ENCODE results near the gene TRPC3.
"Not testable (repeated sequence)": the region's sequence is repeated elsewhere in the genome, so short reads cannot be mapped to it uniquely, and the experiment has no call there.

The TRPC3 gene

GRCh38 chr4:121943941-121944340 lies 7.9 kb downstream of the TRPC3 start:
- Histone ChIP-seq H3K9me3 (replicated peaks; ENCODE audit: low read length) (no peaks in the 10 kb centered on the region), H3K4me3 (ENCODE audit: low read length) (no peak overlapping the region), H3K36me3 (ENCODE audit: insufficient read depth, low read length) (no peaks in the 10 kb centered on the region), H3K4me2 (ENCODE audit: low read length) (no peak overlapping the region), H3K4me1 (ENCODE audit: control insufficient read depth, insufficient read depth, low read length) (no peaks in the 10 kb centered on the region), H3K27me3 (ENCODE audit: control insufficient read depth, insufficient read depth, low read length) (no peaks in the 10 kb centered on the region), H3K9ac (ENCODE audit: low read depth, low read length) (no peak overlapping the region)

GRCh38 chr4:121939690-121940089 lies 12.2 kb downstream of the TRPC3 start:
- H3K4me2 ChIP-seq (ENCODE audit: low read length) = no peak overlapping the region
- H3K9me3 ChIP-seq (replicated peaks; ENCODE audit: low read length) = no peaks in the 10 kb centered on the region
- H3K9ac ChIP-seq (ENCODE audit: low read depth, low read length) = no peak overlapping the region

GRCh38 chr4:121938282-121939092 lies 13.4 kb downstream of the TRPC3 start:
- H3K4me3 ChIP-seq (ENCODE audit: low read length) = no peak overlapping the region
- no peak overlapping the region for H3K4me2 ChIP-seq (ENCODE audit: low read length)
- no peaks in the 10 kb centered on the region for H3K27me3 ChIP-seq (ENCODE audit: control insufficient read depth, insufficient read depth, low read length)
- H3K9ac ChIP-seq (ENCODE audit: low read depth, low read length) = no peak overlapping the region
- no peaks in the 10 kb centered on the region for H3K9me3 ChIP-seq (replicated peaks; ENCODE audit: low read length)
- no peaks in the 10 kb centered on the region for H3K36me3 ChIP-seq (ENCODE audit: insufficient read depth, low read length)
- peaks cover 5% of the 10 kb centered on the region for H3K4me1 ChIP-seq (ENCODE audit: control insufficient read depth, insufficient read depth, low read length)

More at GRCh38 chr4:121939690-121940089, 12.2 kb downstream of the TRPC3 start:
- Histone ChIP-seq H3K4me3 (ENCODE audit: low read length) (no peak overlapping the region), H3K27me3 (ENCODE audit: control insufficient read depth, insufficient read depth, low read length) (no peaks in the 10 kb centered on the region), H3K4me1 (ENCODE audit: control insufficient read depth, insufficient read depth, low read length) (peaks cover 5% of the 10 kb centered on the region), H3K36me3 (ENCODE audit: insufficient read depth, low read length) (no peaks in the 10 kb centered on the region)

GRCh38 chr4:121936101-121936500 lies 15.8 kb downstream of the TRPC3 start:
- peaks cover 5% of the 10 kb centered on the region for H3K4me1 ChIP-seq (ENCODE audit: control insufficient read depth, insufficient read depth, low read length)
- H3K4me2 ChIP-seq (ENCODE audit: low read length) = no peak overlapping the region
- no peak overlapping the region for H3K4me3 ChIP-seq (ENCODE audit: low read length)
- no peaks in the 10 kb centered on the region for H3K36me3 ChIP-seq (ENCODE audit: insufficient read depth, low read length)
- H3K27me3 ChIP-seq (ENCODE audit: control insufficient read depth, insufficient read depth, low read length) = no peaks in the 10 kb centered on the region
- H3K9ac ChIP-seq (ENCODE audit: low read depth, low read length) = no peak overlapping the region
- H3K9me3 ChIP-seq (replicated peaks; ENCODE audit: low read length) = no peaks in the 10 kb centered on the region

- no peak overlapping the region for H3K9ac ChIP-seq (ENCODE audit: low read depth, low read length)
- H3K27me3 ChIP-seq (ENCODE audit: control insufficient read depth, insufficient read depth, low read length) = no peaks in the 10 kb centered on the region
- no peaks in the 10 kb centered on the region for H3K36me3 ChIP-seq (ENCODE audit: insufficient read depth, low read length)
Measured at GRCh38 chr4:121934635-121935034, 17.2 kb downstream of the TRPC3 start.

GRCh38 chr4:121932212-121932974 lies 19.5 kb downstream of the TRPC3 start:
- Histone ChIP-seq H3K9me3 (replicated peaks; ENCODE audit: low read length) (no peaks in the 10 kb centered on the region), H3K9ac (ENCODE audit: low read depth, low read length) (no peak overlapping the region), H3K4me1 (ENCODE audit: control insufficient read depth, insufficient read depth, low read length) (no peaks in the 10 kb centered on the region), H3K4me3 (ENCODE audit: low read length) (no peak overlapping the region), H3K36me3 (ENCODE audit: insufficient read depth, low read length) (no peaks in the 10 kb centered on the region), H3K4me2 (ENCODE audit: low read length) (no peak overlapping the region), H3K27me3 (ENCODE audit: control insufficient read depth, insufficient read depth, low read length) (no peaks in the 10 kb centered on the region)

More at GRCh38 chr4:121934635-121935034, 17.2 kb downstream of the TRPC3 start:
- Histone ChIP-seq H3K9me3 (replicated peaks; ENCODE audit: low read length) (no peaks in the 10 kb centered on the region), H3K4me3 (ENCODE audit: low read length) (no peak overlapping the region), H3K4me1 (ENCODE audit: control insufficient read depth, insufficient read depth, low read length) (peaks cover 5% of the 10 kb centered on the region), H3K4me2 (ENCODE audit: low read length) (no peak overlapping the region)

- H3K4me3 ChIP-seq (ENCODE audit: low read length) = no peak overlapping the region
- peaks cover 3% of the 10 kb centered on the region for H3K4me1 ChIP-seq (ENCODE audit: control insufficient read depth, insufficient read depth, low read length)
- no peaks in the 10 kb centered on the region for H3K27me3 ChIP-seq (ENCODE audit: control insufficient read depth, insufficient read depth, low read length)
- H3K9ac ChIP-seq (ENCODE audit: low read depth, low read length) = no peak overlapping the region
- no peaks in the 10 kb centered on the region for H3K36me3 ChIP-seq (ENCODE audit: insufficient read depth, low read length)
- H3K9me3 ChIP-seq (replicated peaks; ENCODE audit: low read length) = no peaks in the 10 kb centered on the region
- H3K4me2 ChIP-seq (ENCODE audit: low read length) = no peak overlapping the region
Measured at GRCh38 chr4:121930304-121930703, 21.6 kb downstream of the TRPC3 start.

- H3K4me3 ChIP-seq (ENCODE audit: low read length) = no peak overlapping the region
- peaks cover 3% of the 10 kb centered on the region for H3K4me1 ChIP-seq (ENCODE audit: control insufficient read depth, insufficient read depth, low read length)
- H3K36me3 ChIP-seq (ENCODE audit: insufficient read depth, low read length) = no peaks in the 10 kb centered on the region
Measured at GRCh38 chr4:121927948-121928347, 23.9 kb downstream of the TRPC3 start.

GRCh38 chr4:121926490-121926889 lies 25.4 kb downstream of the TRPC3 start:
- H3K9ac ChIP-seq (ENCODE audit: low read depth, low read length); H3K27me3 ChIP-seq (ENCODE audit: control insufficient read depth, insufficient read depth, low read length); H3K4me1 ChIP-seq (ENCODE audit: control insufficient read depth, insufficient read depth, low read length); H3K9me3 ChIP-seq (replicated peaks; ENCODE audit: low read length); H3K36me3 ChIP-seq (ENCODE audit: insufficient read depth, low read length); H3K4me3 ChIP-seq (ENCODE audit: low read length); H3K4me2 ChIP-seq (ENCODE audit: low read length): not testable (repeated sequence)

More at GRCh38 chr4:121927948-121928347, 23.9 kb downstream of the TRPC3 start:
- no peak overlapping the region for H3K4me2 ChIP-seq (ENCODE audit: low read length)
- H3K9ac ChIP-seq (ENCODE audit: low read depth, low read length) = no peak overlapping the region
- H3K9me3 ChIP-seq (replicated peaks; ENCODE audit: low read length) = no peaks in the 10 kb centered on the region
- H3K27me3 ChIP-seq (ENCODE audit: control insufficient read depth, insufficient read depth, low read length) = no peaks in the 10 kb centered on the region

GRCh38 chr4:121923306-121923705 lies 28.6 kb downstream of the TRPC3 start:
- H3K4me2 ChIP-seq (ENCODE audit: low read length) = no peak overlapping the region
- no peak overlapping the region for H3K4me3 ChIP-seq (ENCODE audit: low read length)
- H3K27me3 ChIP-seq (ENCODE audit: control insufficient read depth, insufficient read depth, low read length) = no peaks in the 10 kb centered on the region
- peaks cover 3% of the 10 kb centered on the region for H3K4me1 ChIP-seq (ENCODE audit: control insufficient read depth, insufficient read depth, low read length)
- no peaks in the 10 kb centered on the region for H3K36me3 ChIP-seq (ENCODE audit: insufficient read depth, low read length)
- no peaks in the 10 kb centered on the region for H3K9me3 ChIP-seq (replicated peaks; ENCODE audit: low read length)
- no peak overlapping the region for H3K9ac ChIP-seq (ENCODE audit: low read depth, low read length)

GRCh38 chr4:121913667-121914066 lies 38.2 kb downstream of the TRPC3 start:
- Histone ChIP-seq H3K9me3 (replicated peaks; ENCODE audit: low read length) (no peaks in the 10 kb centered on the region), H3K4me3 (ENCODE audit: low read length) (no peak overlapping the region), H3K4me2 (ENCODE audit: low read length) (no peak overlapping the region)

More at GRCh38 chr4:121913667-121914066, 38.2 kb downstream of the TRPC3 start:
- Histone ChIP-seq H3K9ac (ENCODE audit: low read depth, low read length) (no peak overlapping the region), H3K36me3 (ENCODE audit: insufficient read depth, low read length) (no peaks in the 10 kb centered on the region), H3K4me1 (ENCODE audit: control insufficient read depth, insufficient read depth, low read length) (no peaks in the 10 kb centered on the region), H3K27me3 (ENCODE audit: control insufficient read depth, insufficient read depth, low read length) (no peaks in the 10 kb centered on the region)

Data from skeletal muscle satellite cell (primary cell).